T follicular helper cell (primary cell): ENCODE measurements around the gene LRRC53.

ENCODE experiments used
- DNase-seq: peaks from one replicate; pipeline ENCODE4 v3.0.0-alpha.2; 2020; ENCODE audit warnings: low read depth

The LRRC53 gene

DNA sequence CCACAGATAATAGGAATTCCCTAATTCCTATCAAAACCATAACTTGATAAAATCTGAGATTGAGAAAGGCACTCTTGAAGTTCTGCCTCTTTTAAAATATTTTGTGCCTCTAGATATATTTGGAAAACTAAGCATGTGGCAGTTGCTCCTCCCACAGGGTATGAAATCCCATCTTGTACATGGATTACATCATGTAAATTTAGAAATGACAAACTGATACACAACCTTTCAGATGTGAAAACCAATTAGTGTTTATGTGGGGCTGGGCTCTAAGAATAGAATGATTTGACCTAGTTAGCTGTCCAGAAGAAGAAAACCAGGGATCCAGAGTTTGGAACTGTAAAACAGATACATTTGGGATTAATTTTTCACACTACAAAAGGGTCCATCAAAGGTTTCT, 15.7 kb downstream of the LRRC53 start:
- no peak for DNase-seq

DNA sequence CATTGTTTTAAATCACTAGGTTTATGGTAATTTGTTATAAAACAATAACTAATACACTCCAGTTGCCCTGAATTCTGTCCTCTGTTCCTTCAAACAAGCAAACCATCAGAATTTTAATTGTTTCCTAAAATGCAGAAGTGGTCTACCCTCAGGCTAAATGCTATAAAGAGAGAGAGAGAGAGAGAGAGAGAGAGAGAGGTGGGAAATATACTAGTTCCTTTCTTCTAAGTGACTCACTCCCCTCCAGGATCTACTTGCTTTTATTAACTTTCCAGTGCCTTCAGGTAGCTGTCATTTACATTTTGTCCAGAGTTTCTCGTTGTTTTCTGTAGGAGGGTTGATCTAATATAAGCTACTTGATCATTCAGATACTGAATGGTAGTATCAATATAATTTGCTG, 26.4 kb downstream of the LRRC53 start:
- DNase-seq: no peak

DNA sequence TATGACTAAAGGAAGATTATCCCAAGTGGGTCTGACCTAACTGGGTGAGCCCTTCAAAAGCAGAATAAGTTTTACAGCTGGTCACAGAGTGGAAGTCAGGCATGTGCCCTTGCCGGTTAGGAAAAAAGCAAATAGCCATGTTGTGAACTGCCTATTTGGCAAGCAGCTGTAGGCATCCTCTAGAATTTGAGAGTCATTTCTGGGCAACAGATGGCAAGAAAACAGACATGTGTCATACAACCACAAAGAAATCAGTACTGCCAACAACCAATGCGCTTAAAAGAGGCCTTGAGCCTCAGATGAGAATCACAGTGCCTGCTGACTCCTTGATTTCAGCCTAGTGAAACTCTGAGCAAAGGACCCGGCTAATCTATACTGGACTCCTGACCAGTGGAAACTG, 26.8 kb downstream of the LRRC53 start:
- no peak for DNase-seq

- DNase-seq: no peak
These were observed 30.8 kb downstream of the LRRC53 start for GRCh38 chr1:74481607-74482006.

DNA sequence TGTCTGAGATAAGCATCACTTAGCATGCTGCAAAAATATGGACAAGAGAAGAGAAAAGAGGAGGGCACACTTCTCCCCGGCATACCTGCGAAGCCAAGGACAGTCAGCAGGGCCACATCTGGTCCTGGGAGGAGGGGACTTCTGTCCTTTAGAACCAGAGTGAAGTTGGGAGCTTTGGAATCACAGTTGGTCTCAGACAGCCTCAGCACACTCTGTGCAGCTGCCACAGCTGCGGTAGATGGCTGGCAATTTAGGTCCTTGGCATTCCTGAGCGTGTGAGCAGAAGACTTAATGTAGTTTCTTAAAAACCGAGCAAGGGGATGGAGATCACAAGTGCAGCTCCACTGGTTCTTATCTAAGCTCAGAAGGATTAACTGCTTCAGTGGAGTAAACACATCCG, 32.3 kb downstream of the LRRC53 start:
- no peak for DNase-seq

DNA sequence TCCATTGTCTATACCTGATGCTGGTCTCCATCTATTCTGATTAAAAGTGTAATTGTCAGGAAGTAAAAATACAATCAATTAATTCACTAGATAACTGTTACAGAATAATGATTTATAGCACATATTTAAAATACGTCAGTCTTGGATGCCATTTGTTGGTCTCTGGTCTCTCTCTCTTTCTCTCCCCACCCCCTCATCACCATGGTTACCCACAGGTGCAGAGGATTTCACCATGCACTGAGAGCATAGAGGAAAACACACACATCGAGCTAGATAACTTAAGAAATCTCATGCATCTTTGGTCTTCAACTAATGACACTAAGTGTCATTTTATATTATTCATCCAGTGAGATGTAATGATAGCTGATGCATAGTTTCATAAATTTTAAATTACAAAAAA, 33.4 kb downstream of the LRRC53 start:
- DNase-seq: no peak

GRCh38 chr1:74474585-74474984, 37.8 kb downstream of the LRRC53 start:
- DNase-seq: no peak

DNA sequence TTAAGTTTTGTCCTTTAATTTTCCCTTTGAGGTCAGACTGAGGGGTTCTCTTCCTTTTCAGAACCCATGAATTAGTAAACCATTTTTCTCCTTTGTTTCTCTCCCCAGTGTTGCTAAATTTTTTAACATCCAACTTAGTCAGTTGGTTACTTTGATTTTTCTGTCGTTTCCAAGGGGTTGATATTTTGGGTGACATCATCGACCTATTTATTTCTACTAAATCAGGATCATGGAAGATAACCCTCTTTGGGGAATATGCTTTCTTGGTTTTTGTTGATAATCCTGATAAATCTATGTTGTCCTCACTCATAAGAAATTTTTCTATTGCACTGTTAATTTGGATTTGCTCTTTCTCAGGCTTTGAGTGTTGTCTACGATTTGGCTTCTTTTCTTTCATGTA, 40.9 kb downstream of the LRRC53 start:
- no peak for DNase-seq

DNA sequence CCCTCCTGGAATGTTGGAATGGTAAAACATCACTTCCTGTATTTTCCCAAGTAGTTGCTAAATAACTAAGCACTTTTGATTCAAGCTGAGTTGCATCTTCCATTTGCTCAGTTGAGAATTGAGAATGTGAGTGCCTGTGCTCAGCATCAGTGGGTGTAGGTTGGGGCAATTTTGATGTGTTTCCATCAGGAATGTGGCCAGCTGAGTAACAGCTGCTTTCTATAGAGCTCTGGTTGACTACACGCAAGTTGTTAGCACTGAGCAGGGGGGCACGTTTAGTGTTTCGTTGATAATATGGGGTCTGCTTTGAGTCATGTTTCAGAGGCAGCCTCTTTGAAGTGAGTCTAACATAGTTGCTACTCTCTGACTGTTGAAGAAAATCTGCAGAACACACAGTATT, 41.5 kb downstream of the LRRC53 start:
- DNase-seq: no peak

GRCh38 chr1:74470251-74470650, 42.2 kb downstream of the LRRC53 start:
- no peak for DNase-seq

DNA sequence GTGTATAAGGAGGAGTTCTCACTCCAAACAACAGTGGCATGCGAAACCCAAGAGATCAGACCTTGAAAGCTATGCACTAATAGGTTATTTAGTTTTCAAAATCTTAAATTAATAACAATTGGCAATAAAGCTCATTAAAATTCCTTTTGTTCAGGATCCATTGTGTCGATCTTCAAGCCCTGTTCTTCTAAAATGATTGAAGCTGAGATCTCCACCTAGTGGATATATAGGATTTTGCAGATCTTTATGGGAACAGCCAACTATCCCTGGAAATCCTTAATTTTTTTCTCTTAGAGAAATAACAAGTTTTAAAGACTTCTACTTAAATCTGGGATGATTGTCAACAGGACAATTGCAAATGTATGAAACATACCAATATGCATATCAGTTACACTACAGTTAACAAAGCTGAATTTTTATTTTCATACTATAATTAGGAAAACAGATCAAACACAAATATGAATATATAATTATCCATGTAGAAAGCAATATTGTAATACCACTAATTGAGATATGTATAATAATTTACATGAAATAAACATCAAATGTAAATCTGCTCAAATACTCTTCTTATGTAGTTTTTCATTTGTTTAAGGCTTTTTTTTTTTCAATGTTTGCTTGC, 43.3 kb downstream of the LRRC53 start:
- DNase-seq: no peak

DNA sequence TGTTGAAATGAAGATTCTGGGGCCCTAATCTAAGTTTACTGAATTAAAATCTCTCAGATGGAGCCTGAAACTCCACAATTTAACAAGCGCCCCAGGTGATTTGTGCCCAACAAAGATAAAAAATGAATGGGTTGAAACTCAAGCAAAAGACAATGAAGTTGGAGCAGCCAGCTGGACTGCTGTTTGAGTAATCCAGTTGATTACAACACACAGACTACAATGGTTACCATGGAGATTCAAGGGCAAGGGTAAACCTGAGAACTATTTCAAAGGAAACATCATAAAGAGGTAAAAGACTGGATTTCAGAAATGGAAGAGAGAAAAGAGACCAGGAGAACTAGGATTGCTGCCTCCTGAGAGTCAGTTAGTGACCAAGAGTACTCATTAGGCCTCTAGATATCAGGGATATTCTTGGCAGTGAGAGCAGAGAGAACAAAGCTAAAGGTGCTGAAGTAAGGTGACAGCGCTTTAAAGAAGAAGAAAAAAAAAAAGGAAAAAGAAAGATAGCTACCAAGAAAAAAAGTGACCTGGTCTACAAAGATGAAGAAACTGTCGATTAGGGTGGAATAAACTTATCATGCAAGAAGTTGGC, 44.5 kb downstream of the LRRC53 start:
- DNase-seq: no peak

DNA sequence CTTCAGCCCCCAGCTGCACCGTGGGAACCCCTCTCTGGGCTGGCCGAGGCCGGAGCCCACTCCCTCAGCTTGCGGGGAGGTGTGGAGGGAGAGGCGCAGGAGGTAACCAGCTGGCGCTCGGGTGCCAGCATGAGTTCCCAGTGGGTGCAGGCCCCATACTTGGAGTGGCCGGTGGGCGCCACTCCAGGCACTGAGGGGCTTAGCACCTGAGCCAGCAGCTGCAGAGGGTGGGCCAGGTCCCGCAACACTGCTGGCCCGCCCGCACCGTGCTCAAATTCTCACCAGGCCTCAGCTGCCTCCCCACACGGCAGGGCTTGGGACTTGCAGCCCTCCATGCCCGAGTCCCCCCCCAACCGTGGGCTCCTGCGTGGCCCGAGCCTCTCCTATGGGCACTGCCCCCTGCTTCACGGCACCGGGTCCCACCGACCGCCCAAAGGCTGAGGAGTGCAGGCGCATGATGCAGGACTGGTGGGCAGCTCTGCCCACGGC, 47.2 kb downstream of the LRRC53 start:
- DNase-seq: no peak

GRCh38 chr1:74464037-74464436, 48.4 kb downstream of the LRRC53 start:
- DNase-seq: no peak

- no peak for DNase-seq
These were observed 49.0 kb downstream of the LRRC53 start for GRCh38 chr1:74463333-74463988.

- DNase-seq: no peak
These were observed 55.2 kb downstream of the LRRC53 start for GRCh38 chr1:74457253-74457652.

GRCh38 chr1:74455390-74455789, 57.0 kb downstream of the LRRC53 start:
- DNase-seq: no peak

GRCh38 chr1:74453277-74453676, 59.1 kb downstream of the LRRC53 start:
- no peak for DNase-seq

- no peak for DNase-seq
These were observed 60.4 kb downstream of the LRRC53 start for GRCh38 chr1:74452035-74452434.

- DNase-seq: no peak
These were observed 75.4 kb downstream of the LRRC53 start for GRCh38 chr1:74437035-74437434.

DNA sequence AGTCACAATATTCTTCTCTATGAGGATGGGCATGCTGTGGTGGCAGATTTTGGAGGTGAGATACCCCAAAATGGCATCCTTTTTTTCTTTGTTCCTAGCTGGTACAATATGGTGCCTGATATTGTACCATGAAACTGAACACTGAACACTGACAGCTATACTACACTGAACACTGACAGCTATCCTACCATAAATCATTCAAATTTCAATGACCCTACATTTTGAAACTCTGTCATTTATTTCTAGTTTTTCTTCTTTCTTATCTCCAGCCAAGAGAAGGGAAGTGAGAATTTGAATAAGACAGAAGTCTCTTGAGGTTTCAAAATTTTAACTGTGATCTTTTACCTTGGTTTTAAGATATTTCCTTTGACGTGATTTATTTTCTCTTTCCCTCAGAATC, 76.3 kb downstream of the LRRC53 start:
- DNase-seq: no peak

DNA sequence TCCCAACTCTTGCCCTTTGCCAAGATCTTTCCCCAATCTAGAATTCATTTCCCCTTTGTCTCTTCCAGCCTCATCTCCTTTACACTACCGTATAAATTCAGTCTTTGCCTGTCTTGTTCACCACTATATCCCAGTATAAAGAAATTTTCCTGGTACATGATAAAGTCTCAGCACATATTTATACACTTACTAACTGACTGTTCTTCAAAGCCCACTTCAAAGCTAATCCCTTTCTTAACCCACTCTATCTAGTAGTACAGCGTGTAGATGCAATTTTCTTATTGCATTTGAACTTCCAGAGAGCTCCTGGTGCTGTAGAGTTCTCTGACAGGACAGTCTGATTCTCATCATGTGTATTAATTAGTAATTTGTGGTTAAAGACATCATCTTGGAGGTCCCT, 78.1 kb downstream of the LRRC53 start:
- DNase-seq: no peak

DNA sequence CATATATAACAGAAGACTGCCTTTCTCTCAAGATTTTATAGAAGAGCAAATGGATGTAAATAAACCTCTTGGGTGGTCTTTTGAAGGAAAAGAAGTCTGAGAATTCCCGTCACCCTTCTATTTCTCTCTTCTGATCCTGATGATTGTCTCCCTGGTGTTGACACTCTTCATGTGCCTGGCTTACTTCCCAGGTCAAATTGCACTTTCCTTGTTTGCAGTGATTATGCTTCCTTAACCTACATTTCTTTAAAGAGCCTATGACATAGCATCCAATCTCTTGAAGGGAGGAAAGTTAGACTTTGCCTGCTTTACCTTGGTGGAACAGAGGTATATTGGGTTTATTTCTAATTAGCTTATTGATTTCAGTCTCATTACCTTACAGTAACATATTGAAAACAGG, 80.1 kb downstream of the LRRC53 start:
- no peak for DNase-seq

DNA sequence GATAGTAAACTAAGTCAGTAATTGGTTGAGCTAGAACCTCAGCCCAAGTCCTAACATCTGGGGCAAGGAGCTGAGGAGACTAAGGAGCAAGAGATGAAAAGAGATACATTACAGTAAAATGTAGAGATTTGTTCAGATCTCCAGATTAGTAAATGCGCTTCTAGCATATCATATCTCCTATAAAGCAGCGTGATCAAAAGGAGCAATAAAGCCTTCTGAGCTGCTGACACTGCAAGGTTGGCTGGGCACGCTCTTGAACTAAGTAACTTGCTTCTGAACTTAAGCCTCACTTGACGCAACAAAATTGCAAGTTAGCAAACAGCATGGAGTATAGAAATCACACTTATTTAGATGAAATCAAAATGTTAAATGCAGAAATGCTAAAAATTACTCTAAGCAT, 80.9 kb downstream of the LRRC53 start:
- no peak for DNase-seq
